Omental fat pad (tissue), 4 donors: ENCODE measurements around the gene MPZL3. TPM values are rescaled to one million over a fixed set of nuclear protein-coding genes. Genes with fewer than 3 reads are reported as not detected.

Experiments used
- small RNA-seq: library from RNA; depleted of rRNA; stranded (forward); fragments of <200 nt; gene quantifications from one replicate; pipeline ENCODE3, GENCODE V24; 2016
- total RNA-seq, 4 donors: library from RNA; depleted of rRNA; stranded (reverse); fragments of >200 nt; gene quantifications; one replicate each; pipeline ENCODE4 v1.1.0, GENCODE V29; 2016

Gene MPZL3
- total RNA-seq, 4 donors from 2014 or later, result 1.3 to 2.5 (median 2.4) TPM

Small RNA genes within 50 kb of the gene (small RNA-seq; reads per million reads assigned to genes)
- gene HSPE1P18, result not detected

Other genes starting within 250 kb of the MPZL3 start
- gene TMPRSS4, start 175.3 kb downstream of the MPZL3 start, total RNA-seq, result not detected
- under 1 TPM in 1 of 4 donors, not detected in 3; 0.47 TPM for gene SMIM35, start 165.4 kb downstream of the MPZL3 start, total RNA-seq
- gene SCN4B, start 99.5 kb downstream of the MPZL3 start, total RNA-seq, result 10 to 100 TPM in 1 of 4 donors, 1 to 10 TPM in 3; 1.1 to 10.2 (median 2.0) TPM
- gene SCN2B, start 75.7 kb downstream of the MPZL3 start, total RNA-seq, result under 1 TPM in 2 of 4 donors, not detected in 2; 0.28 to 0.47 TPM
- 10 to 100 TPM in 3 of 4 donors, 1 to 10 TPM in 1; 9.9 to 35.9 (median 13.7) TPM for gene JAML, start 27.4 kb downstream of the MPZL3 start, total RNA-seq
- gene MPZL2, start 11.9 kb upstream of the MPZL3 start, total RNA-seq, result 10 to 100 TPM in 3 of 4 donors, 1 to 10 TPM in 1; 6.8 to 56.6 (median 33.6) TPM
- gene CD3E, start 52.4 kb upstream of the MPZL3 start, total RNA-seq, result 1 to 10 TPM; 2.8 to 4.1 (median 3.0) TPM
- gene CD3D, start 90.3 kb upstream of the MPZL3 start, total RNA-seq, result 1 to 10 TPM; 1.7 to 3.4 (median 2.6) TPM
- gene CD3G, start 92.0 kb upstream of the MPZL3 start, total RNA-seq, result 1 to 10 TPM; 1.0 to 2.1 (median 1.6) TPM
- gene UBE4A, start 107.2 kb upstream of the MPZL3 start, total RNA-seq, result 10 to 100 TPM; 39.3 to 45.9 (median 42.3) TPM
- 10 to 100 TPM; 38.1 to 57.1 (median 51.9) TPM for gene ATP5MG, start 149.2 kb upstream of the MPZL3 start, total RNA-seq
- 10 to 100 TPM; 39.3 to 84.8 (median 51.9) TPM for gene KMT2A, start 184.1 kb upstream of the MPZL3 start, total RNA-seq